HEK293 (cell line): ENCODE results near the gene CAPN15.

ENCODE experiments used
- CTCF ChIA-PET: fragments of 350-600 bp; formaldehyde crosslinking; extraction: SDS; loops from one replicate; lab custom pipeline; 2021; ENCODE audit warnings: antibody characterized with exemption; lab: Yijun Ruan, JAX
- POLR2A ChIA-PET: fragments of 300-600 bp; formaldehyde crosslinking; extraction: SDS; loops from one replicate; lab custom pipeline; 2020; ENCODE audit warnings: antibody characterized with exemption, inconsistent platforms; lab: Yijun Ruan, JAX
- H3K27ac ChIP-seq: fragments of 200-500 bp; sonication (Bioruptor generic); 2 replicates; pipeline ENCODE4 v1.5.1; 2014; ENCODE audit warnings: low read depth, low read length, control low read depth, inconsistent platforms; ENCODE audit errors: extremely low read depth
- H3K36me3 ChIP-seq, 2 experiments: fragments of 200-500 bp in 1 of 2; sonication (Bioruptor generic) in 1 of 2; 1 replicate in 1 of 2; 2 replicates in 1 of 2; pipeline ENCODE4 v1.5.1; 2014 to 2017; ENCODE audit warnings: inconsistent platforms in 2 of 2, low read length in 2 of 2; ENCODE audit not compliant: control insufficient read depth in 2 of 2, insufficient read depth in 1 of 2
- H3K4me1 ChIP-seq: fragments of 200-500 bp; sonication (Bioruptor generic); 2 replicates; pipeline ENCODE4 v1.5.1; 2014; ENCODE audit warnings: mild to moderate bottlenecking, low read length, inconsistent platforms; ENCODE audit not compliant: control insufficient read depth, insufficient read depth
- H3K4me3 ChIP-seq: 2 replicates; pipeline ENCODE4 v1.5.1; 2011; ENCODE audit warnings: low read depth, mild to moderate bottlenecking, control low read depth, low read length, moderate library complexity
- H3K9me3 ChIP-seq: fragments of 200-500 bp; sonication (Bioruptor generic); 2 replicates; pipeline ENCODE4 v1.5.1; 2014; ENCODE audit warnings: low read depth, low read length, inconsistent platforms; ENCODE audit not compliant: control insufficient read depth, insufficient read depth
- GLIS2 ChIP-seq: fragments of 450-650 bp; formaldehyde crosslinking; IDR thresholded peaks from 2 replicates; pipeline ENCODE4 v1.5.1; 2016; ENCODE audit warnings: missing biosample characterization, missing genetic modification characterization
- KLF7 ChIP-seq: fragments of 450-650 bp; formaldehyde crosslinking; IDR thresholded peaks from 2 replicates; pipeline ENCODE4 v1.5.1; 2016; ENCODE audit warnings: missing biosample characterization, missing genetic modification characterization, borderline replicate concordance
- MZF1 ChIP-seq: fragments of 450-650 bp; formaldehyde crosslinking; IDR thresholded peaks from 2 replicates; pipeline ENCODE4 v1.5.1; 2017; ENCODE audit warnings: missing biosample characterization, missing genetic modification characterization, borderline replicate concordance
- ZBTB20 ChIP-seq: fragments of 450-650 bp; formaldehyde crosslinking; IDR thresholded peaks from 2 replicates; pipeline ENCODE4 v1.5.1; 2016; ENCODE audit warnings: missing biosample characterization, missing genetic modification characterization
- ZNF133 ChIP-seq: fragments of 450-650 bp; formaldehyde crosslinking; IDR thresholded peaks from 2 replicates; pipeline ENCODE4 v1.5.1; 2016; ENCODE audit warnings: missing biosample characterization, missing genetic modification characterization
- ZNF530 ChIP-seq: fragments of 450-650 bp; formaldehyde crosslinking; IDR thresholded peaks from 2 replicates; pipeline ENCODE4 v1.5.1; 2016; ENCODE audit warnings: low read depth, missing biosample characterization, missing genetic modification characterization
- ZNF558 ChIP-seq: fragments of 450-650 bp; formaldehyde crosslinking; IDR thresholded peaks from 2 replicates; pipeline ENCODE4 v1.5.1; 2016; ENCODE audit warnings: missing biosample characterization, missing genetic modification characterization
- ZNF600 ChIP-seq: fragments of 450-650 bp; formaldehyde crosslinking; IDR thresholded peaks from 2 replicates; pipeline ENCODE4 v1.5.1; 2016; ENCODE audit warnings: missing biosample characterization, missing genetic modification characterization
- ZNF792 ChIP-seq: fragments of 450-650 bp; formaldehyde crosslinking; IDR thresholded peaks from 2 replicates; pipeline ENCODE4 v1.5.1; 2016; ENCODE audit warnings: missing biosample characterization, missing genetic modification characterization
- TF ChIP-seq, protein P1 (sequence below): fragments of 450-650 bp; formaldehyde crosslinking; IDR thresholded peaks from 2 replicates; pipeline ENCODE4 v1.5.1; 2016; ENCODE audit warnings: missing biosample characterization, missing genetic modification characterization
- TF ChIP-seq, protein P2 (sequence below): sonication (generic); formaldehyde crosslinking; IDR thresholded peaks from 2 replicates; pipeline ENCODE4 v1.8.1; 2022; ENCODE audit warnings: mild to moderate bottlenecking, moderate library complexity, missing genetic modification reagents
- TF ChIP-seq, protein P3 (sequence below): fragments of 450-650 bp; formaldehyde crosslinking; conservative IDR thresholded peaks from 2 replicates; pipeline ENCODE4 v1.5.1; 2016; ENCODE audit warnings: low read depth, missing biosample characterization, missing genetic modification characterization
- TF ChIP-seq, protein P4 (sequence below): fragments of 450-650 bp; formaldehyde crosslinking; IDR thresholded peaks from 2 replicates; pipeline ENCODE4 v1.5.1; 2017; ENCODE audit warnings: missing biosample characterization, missing genetic modification characterization

CAPN15 gene

DNA sequence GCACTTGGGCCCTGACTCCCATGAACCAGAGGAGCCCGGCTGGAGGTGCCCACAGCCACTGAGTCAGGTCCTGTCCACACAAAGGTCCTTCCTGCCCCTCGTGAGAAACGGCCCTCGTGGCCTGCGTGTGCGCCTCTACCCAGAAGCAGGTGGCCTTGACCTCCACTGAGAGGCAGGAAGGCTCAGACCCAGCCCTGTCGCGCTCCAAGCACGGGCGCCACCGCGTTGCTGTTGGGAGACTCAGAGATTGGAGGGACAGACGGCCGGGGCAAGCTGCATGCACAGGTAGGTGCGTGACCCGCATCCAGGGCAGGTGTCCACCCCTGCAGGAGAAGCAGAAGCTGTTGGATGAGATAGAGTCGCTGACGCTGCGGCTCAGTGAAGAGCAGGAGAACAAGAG lies 8.1 kb upstream of the CAPN15 start:
- ChIA-PET POLR2A (no interaction called here), CTCF (interaction anchor here (1.3 kb wide), 1 partner anchor 28 kb away, joined by 3 read pairs; no protein-coding TSS in a partner anchor)
- H3K36me3 ChIP-seq = peaks cover 0 to 55% of the 10 kb centered on the region in 2 experiments; a peak in 2 of 3 replicates
- TF ChIP-seq ZNF558 (tag by site-specific recombination) = no peak
- no peak for TF ChIP-seq ZNF530 (tag by site-specific recombination)
- no peak for TF ChIP-seq ZNF133 (tag by site-specific recombination)
- TF ChIP-seq MZF1 = no peak
- no peak for TF ChIP-seq KLF7
- TF ChIP-seq, protein P1, sequence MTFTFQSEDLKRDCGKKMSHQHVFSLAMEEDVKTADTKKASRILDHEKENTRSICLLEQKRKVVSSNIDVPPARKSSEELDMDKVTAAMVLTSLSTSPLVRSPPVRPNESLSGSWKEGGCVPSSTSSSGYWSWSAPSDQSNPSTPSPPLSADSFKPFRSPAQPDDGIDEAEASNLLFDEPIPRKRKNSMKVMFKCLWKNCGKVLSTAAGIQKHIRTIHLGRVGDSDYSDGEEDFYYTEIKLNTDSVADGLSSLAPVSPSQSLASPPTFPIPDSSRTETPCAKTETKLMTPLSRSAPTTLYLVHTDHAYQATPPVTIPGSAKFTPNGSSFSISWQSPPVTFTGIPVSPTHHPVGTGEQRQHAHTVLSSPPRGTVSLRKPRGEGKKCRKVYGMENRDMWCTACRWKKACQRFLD (tag by site-specific recombination) = no peak
- TF ChIP-seq, protein P2, sequence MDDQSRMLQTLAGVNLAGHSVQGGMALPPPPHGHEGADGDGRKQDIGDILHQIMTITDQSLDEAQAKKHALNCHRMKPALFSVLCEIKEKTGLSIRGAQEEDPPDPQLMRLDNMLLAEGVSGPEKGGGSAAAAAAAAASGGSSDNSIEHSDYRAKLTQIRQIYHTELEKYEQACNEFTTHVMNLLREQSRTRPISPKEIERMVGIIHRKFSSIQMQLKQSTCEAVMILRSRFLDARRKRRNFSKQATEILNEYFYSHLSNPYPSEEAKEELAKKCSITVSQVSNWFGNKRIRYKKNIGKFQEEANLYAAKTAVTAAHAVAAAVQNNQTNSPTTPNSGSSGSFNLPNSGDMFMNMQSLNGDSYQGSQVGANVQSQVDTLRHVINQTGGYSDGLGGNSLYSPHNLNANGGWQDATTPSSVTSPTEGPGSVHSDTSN (CRISPR knock-in tag) = no peak
- no peak for TF ChIP-seq ZNF792 (tag by site-specific recombination)
- TF ChIP-seq ZBTB20 (tag by site-specific recombination) = no peak
- no peak for TF ChIP-seq GLIS2 (tag by site-specific recombination)
- no peaks in the 10 kb centered on the region for H3K4me1 ChIP-seq
- no peak overlapping the region for H3K4me3 ChIP-seq
- no peaks in the 10 kb centered on the region for H3K9me3 ChIP-seq
- H3K27ac ChIP-seq = no peak overlapping the region

DNA sequence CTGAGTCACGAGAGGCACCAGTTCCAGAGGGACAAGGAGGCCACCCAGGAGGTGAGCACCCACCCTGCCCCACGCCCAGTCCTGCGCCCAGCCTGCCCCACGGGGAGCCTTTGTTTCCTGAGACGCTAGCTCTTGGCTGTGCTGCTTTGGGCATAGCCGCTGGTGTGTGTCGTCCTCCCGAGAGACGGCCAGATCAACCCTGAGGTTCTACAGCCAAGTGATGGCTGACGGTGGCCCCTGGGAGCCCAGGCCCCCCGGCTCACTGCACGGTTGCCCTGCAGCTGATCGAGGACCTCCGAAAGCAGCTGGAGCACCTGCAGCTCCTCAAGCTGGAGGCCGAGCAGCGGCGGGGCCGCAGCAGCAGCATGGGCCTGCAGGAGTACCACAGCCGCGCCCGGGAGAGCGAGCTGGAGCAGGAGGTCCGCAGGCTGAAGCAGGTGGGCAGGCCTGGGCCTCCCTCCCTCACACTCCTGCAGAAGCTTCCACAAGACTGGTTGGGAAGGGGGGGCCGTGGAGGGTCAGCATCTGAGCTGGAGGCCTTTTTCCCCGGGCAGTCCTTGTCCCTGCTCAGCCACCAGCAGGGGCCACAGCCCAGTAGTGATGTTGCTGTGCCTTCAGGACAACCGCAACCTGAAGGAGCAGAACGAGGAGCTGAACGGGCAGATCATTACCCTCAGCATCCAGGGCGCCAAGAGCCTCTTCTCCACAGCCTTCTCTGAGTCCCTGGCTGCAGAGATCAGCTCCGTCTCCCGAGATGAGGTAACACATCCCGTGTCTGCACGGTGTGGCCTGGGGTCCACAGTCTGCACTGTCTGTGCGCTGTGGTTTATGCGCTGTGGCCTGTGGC lies 7.4 kb upstream of the CAPN15 start:
- Histone ChIP-seq H3K4me3 (no peak overlapping the region), H3K27ac (no peak overlapping the region), H3K36me3 (peaks cover 0 to 50% of the 10 kb centered on the region in 2 experiments; a peak in 2 of 3 replicates), H3K4me1 (no peaks in the 10 kb centered on the region), H3K9me3 (no peaks in the 10 kb centered on the region)
- ChIA-PET POLR2A (interaction anchor here (0.6 to 1.1 kb wide), 2 partner anchors 34 to 128 kb away, joined by 3 to 4 read pairs; no protein-coding TSS in a partner anchor), CTCF (interaction anchor here (0.8 to 1.3 kb wide), 2 partner anchors 29 to 57 kb away, joined by 3 read pairs; no protein-coding TSS in a partner anchor)
- peak; percentile 72 for TF ChIP-seq ZNF600 (tag by site-specific recombination)
- TF ChIP-seq, protein P3, sequence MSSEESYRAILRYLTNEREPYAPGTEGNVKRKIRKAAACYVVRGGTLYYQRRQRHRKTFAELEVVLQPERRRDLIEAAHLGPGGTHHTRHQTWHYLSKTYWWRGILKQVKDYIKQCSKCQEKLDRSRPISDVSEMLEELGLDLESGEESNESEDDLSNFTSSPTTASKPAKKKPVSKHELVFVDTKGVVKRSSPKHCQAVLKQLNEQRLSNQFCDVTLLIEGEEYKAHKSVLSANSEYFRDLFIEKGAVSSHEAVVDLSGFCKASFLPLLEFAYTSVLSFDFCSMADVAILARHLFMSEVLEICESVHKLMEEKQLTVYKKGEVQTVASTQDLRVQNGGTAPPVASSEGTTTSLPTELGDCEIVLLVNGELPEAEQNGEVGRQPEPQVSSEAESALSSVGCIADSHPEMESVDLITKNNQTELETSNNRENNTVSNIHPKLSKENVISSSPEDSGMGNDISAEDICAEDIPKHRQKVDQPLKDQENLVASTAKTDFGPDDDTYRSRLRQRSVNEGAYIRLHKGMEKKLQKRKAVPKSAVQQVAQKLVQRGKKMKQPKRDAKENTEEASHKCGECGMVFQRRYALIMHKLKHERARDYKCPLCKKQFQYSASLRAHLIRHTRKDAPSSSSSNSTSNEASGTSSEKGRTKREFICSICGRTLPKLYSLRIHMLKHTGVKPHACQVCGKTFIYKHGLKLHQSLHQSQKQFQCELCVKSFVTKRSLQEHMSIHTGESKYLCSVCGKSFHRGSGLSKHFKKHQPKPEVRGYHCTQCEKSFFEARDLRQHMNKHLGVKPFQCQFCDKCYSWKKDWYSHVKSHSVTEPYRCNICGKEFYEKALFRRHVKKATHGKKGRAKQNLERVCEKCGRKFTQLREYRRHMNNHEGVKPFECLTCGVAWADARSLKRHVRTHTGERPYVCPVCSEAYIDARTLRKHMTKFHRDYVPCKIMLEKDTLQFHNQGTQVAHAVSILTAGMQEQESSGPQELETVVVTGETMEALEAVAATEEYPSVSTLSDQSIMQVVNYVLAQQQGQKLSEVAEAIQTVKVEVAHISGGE (tag by site-specific recombination) = no peak
- TF ChIP-seq, protein P4, sequence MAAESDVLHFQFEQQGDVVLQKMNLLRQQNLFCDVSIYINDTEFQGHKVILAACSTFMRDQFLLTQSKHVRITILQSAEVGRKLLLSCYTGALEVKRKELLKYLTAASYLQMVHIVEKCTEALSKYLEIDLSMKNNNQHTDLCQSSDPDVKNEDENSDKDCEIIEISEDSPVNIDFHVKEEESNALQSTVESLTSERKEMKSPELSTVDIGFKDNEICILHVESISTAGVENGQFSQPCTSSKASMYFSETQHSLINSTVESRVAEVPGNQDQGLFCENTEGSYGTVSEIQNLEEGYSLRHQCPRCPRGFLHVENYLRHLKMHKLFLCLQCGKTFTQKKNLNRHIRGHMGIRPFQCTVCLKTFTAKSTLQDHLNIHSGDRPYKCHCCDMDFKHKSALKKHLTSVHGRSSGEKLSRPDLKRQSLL (tag by site-specific recombination) = peak; percentile 38; the same call in 1 of the 2 replicates
